Activated CD8-positive, alpha-beta memory T cell treated with anti-CD3 and anti-CD28 coated beads for 24 hours (primary cell): ENCODE data around the gene TLE6.
"Not testable (repeated sequence)": the region's sequence is repeated elsewhere in the genome, so short reads cannot be mapped to it uniquely, and the experiment has no call there.

Experiments used
- DNase-seq: peaks from one replicate; pipeline ENCODE4 v3.0.0-alpha.2; 2020

TLE6 gene

DNA sequence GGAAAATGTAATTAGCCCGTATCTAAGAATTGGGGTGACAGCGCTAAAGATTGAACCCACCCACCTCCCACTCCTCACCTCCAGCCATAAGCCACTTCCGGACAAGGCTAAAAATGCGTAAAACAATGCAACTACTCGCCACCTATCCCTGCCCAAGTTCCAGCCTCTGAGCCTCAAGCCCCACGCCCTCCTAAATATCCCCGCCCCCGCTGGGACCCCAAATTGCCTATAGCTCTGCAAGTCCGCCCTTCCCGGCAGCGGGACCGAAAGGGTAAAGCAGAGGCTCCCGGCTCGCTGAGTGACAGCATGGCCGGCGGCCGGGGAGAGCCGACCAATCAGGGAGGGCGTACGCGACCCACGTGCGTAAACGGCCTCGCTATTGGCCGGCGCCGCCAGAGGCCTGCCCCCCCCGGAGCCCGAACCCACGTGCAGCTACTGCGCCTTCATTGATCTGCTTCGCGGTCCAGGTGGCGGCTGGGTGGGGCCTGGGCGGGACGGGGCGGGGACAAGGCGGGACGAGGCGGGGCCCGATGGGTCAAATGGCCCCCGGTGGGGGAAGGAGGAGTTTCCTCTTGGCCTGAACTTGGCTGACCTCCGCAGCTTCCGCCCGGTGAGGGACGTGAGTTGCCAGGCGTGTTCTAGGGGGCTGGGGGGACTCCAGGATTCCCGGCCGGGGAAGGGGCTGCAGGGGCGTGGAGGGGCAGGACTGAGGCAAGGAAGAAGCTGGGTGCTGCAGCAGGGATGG, at the start of gene TLE6:
Gene TLE6 (plus strand): TSS at position 564 of the 745 bp plus-strand sequence. CDS start 670 bp downstream, outside the sequence.
- DNase-seq = peak; percentile 94

DNA sequence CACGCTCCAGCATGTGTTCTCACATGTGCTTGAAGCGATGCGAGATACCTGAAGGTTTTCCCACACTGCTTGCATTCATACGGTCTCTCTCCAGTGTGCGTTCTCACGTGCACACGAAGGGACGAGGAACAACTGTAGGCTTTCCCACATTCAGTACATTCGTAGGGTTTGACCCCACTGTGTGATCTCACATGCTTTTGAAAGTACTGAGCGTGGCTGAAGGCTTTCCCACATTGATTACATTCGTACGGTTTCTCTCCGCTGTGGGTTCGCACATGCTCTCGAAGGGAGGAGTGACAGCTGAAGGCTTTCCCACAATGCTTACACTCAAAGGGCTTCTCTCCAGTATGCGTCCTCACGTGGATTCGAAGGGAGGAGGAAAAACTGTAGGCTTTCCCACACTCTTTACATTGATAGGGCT, 43.9 kb upstream of the TLE6 start:
- no peak for DNase-seq

DNA sequence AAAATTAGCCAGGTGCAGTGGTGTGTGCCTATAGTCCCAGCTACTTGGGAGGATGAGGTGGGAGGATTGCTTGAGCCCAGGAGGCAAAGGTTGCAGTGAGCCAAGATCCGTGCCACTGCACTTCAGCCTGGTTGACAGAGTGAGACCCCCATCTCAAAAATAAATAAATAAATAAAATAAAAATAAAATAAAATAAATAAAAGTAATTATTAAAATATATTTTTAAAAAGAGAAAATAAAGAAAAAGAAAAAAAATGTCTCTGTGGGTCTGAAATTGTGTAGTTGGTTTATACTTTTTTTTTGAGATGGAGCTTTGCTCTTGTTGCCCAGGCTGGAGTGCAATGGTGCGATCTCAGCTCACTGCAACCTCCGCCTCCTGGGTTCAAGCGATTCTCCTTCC, 41.5 kb upstream of the TLE6 start:
- DNase-seq = not testable (repeated sequence)

DNA sequence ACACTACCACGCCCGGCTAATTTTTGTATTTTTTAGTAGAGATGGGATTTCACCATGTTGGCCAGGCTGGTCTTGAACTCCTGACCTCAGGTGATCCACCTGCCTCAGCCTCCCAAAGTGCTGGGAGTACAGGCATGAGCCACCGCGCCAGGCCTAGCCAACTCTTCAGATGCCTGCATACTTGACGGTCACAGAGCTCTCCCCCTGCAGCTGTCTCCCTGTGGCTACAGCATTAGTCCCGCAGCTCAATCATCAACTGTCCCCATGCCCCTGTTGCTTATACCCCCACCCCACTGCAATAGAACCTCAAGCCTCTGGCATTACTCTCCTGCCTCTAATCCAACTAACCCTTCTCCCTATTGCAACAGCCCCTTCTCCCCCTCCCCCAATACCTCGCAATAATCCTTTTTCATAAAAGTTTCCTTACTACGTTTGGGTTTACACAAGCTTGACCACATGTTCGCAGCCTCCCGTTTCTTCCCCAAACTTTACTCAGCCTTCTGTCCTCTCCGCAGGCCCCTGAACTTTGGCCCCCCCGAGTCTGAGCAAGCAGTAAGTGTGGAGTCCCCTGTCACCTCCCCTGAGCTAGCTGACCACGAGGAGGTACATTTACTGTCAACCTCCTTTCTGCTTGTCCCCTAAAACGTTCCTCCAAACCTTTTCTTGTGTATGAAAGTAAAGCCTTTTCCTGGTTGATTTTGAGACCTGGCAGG, 34.3 kb upstream of the TLE6 start:
- no peak for DNase-seq

DNA sequence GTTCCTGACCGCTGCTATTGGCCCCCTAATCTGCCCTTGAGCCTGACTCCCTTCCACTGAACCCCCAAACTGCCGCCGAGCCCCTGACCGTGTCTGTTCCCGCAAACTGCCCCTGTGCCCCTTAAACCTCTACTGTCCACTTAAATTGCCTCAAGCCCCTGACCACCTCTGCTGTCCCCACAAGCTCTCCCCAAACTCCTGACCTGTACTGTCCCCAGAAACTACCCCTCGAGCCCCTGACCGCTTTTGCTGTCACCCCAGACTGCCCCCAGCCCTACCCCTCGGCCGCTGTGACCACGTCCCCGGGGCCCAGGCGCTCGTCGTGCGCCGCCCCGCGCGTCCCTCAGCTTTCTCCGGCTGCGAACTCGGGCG, 33.0 kb upstream of the TLE6 start:
- DNase-seq = no peak

DNA sequence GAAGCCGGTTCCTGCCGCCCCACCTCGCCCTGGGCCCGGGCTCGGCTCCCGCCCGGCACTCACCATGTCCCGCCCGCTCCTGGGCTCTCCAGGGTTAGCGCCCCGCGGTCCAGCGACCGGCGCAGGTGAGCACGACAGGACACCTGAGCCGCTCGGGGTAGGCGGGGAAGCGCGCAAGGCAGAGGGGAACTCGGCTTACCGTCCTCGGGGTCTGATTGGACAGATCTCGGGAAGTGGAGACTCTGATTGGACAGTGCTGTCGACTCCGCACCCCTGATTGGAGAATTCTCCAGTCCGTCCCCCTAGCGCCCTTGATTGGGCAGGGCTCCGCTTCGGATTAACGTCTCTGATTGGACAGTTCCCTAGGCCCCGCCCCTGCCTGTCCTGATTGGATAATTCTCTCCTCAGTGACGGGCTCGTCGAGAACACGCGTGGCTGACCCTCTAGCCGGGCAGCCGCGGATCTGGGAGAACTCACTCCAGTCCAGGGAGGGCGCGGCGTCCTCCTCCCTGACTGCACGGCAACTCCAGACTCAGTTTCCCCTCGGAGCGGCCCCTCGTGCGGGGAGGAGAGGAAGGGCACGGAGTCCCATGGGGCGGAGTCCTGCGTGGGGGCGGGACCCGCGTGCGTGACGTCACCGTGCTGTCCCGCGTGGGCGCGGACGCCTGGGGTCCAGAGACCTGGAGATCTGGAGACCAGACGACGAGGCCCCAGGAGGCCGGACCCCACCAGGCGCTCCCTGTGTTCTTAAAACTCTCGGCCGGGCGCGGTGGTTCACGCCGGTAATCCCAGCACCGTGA, 32.4 kb upstream of the TLE6 start, which contains the start of gene ZNF77:
Gene ZNF77 (minus strand): TSS at position 197 of the 800 bp plus-strand sequence. CDS start 131 bp downstream, at position 66.
- DNase-seq = peak; percentile 100

DNA sequence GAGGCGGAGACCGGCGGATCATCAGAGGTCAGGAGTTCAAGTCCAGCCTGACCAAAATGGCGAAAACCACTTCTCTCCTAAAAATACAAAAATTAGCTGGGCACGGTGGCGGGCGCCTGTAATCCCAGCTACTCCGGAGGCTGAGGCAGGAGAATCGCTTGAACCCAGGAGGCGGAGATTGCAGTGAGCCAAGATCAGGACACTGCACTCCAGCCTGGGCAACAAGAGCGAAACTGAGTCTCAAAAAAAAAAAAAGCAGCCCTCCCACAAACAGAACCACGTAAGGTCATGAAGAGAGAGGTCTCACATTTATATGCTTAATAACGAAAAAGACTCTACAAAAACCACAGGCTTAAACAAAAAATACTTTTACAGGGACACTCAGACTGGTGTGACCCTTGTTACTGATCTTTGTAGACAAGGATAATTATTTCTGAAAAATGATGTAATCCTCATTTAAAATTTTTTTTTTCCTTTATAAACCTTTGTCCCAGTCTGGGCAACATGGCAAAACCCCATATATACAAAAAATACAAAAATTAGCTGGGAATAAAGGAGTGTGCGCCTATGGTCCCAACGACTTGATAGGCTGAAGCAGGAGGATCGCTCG, 31.7 kb upstream of the TLE6 start:
- DNase-seq = no peak

GRCh38 chr19:2949939-2950285, 27.5 kb upstream of the TLE6 start:
- no peak for DNase-seq

DNA sequence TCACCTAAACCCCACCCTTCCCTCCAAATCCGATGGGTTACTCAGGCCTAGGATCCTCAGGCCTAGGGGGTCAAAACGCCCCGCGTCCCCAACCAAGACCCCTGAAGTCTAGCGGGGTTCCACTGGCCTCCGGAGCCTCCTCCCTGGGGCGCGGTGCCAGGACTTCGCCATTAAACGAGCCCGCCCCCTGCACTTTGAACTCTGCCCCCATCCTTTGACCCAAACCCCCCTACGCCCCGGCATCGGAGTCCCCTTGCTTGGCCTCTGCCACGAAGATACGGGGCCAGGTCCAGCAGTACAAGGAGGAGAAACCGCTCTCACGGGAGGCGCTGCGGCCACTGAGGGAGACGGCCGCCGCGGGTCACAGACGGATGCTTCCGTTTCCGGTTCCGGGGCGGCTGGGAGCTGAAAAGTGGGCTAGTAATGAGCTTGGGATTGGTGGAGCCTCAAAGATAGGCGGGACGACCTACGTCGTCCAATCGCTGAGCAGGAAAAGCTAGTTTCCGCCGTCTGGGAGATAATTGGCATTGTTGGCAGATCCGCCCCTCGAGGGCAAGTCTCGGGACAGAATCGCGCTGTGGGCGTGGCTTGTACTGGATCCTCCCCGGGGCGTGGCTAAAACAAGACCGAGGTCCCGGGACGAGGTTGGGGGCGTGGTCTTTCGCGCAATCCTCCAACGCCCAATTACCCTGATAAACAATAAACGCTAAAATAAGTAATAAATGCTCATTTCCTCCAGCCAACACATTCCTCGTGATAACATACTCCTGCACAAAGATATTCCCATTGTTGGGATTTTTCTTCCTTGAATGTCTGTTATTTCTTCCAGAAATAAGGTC, 26.9 kb upstream of the TLE6 start:
- DNase-seq = peak; percentile 100

GRCh38 chr19:2952953-2953481, 24.3 kb upstream of the TLE6 start:
- no peak for DNase-seq

DNA sequence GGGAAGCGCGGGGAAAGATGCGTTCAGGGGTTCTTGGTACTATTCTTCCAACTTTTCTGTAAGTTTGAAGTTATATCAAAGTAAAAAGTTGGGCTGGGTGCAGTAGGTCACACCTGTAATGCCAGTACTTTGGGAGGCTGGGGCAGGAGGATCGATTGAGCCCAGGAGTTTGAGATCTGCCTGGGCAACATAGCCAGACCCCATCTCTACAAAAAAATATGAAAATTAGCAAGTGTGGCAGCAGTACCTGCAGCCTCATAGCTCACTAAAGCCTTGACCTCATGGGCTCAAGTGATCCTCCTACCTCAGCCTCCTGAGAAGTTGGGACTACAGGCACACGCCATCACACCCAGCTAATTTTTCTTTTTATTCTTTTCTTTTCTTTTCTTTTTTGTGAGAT, 20.2 kb upstream of the TLE6 start:
- DNase-seq = no peak

DNA sequence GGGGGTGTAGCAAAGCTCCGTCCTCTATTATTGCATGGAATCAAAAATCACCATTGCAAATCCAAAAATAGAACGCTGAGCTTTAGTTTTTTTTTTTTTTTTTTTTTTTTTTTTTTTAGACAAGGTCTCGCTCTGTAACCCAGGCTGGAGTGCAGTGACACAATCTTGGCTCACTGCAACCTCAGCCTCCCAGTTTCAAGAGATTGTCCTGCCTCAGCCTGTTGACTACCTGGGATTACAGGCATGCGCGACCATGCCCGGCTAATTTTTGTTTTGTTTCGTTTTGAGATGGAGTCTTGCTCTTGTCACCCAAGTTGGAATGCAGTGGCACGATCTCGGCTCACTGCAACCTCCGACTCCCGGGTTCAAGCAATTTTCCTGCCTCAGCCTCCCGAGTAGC, 17.2 kb upstream of the TLE6 start:
- no peak for DNase-seq

GRCh38 chr19:2962018-2962670, 15.2 kb upstream of the TLE6 start:
- DNase-seq = peak; percentile 66

GRCh38 chr19:2963122-2963521, 14.2 kb upstream of the TLE6 start:
- DNase-seq = no peak

DNA sequence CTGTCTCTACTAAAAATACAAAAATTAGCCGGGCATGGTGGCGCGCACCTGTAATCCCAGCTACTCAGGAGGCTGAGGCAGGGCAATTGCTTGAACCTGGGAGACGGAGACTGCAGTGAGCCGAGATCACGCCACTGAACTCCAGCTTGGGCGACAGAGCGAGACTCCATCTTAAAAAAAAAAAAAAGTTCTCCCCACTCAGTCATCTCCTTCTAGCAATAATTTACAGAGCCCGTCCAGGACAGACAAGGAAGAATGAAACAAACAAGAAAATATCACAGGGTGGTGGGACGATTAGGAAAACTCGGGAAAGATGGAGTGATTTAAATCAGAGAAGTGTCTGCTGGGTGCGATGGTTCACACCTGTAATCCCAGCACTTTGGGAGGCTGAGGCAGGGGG, 13.7 kb upstream of the TLE6 start:
- DNase-seq = not testable (repeated sequence)

- no peak for DNase-seq
These were observed 12.5 kb upstream of the TLE6 start for GRCh38 chr19:2964874-2965273.

DNA sequence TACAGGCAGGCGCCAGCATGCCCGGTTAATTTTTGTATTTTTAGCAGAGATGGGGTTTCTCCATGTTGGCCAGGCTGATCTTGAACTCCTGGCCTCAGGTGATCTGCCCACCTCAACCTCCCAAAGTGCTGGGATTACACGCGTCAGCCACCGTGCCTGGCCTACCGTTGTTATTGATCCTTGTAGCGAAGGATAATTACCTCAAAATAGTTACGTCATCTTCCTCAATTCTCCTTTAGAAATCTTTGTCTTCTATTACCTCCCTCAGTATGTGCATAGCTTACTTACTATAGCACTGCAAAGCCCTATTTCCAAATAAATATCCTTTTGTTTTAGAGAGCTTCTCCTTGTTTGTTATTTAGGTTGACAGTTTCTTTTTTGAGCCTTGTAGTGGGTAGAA, 9.4 kb upstream of the TLE6 start:
- DNase-seq = no peak

GRCh38 chr19:2969104-2969504, 8.3 kb upstream of the TLE6 start:
- no peak for DNase-seq

DNA sequence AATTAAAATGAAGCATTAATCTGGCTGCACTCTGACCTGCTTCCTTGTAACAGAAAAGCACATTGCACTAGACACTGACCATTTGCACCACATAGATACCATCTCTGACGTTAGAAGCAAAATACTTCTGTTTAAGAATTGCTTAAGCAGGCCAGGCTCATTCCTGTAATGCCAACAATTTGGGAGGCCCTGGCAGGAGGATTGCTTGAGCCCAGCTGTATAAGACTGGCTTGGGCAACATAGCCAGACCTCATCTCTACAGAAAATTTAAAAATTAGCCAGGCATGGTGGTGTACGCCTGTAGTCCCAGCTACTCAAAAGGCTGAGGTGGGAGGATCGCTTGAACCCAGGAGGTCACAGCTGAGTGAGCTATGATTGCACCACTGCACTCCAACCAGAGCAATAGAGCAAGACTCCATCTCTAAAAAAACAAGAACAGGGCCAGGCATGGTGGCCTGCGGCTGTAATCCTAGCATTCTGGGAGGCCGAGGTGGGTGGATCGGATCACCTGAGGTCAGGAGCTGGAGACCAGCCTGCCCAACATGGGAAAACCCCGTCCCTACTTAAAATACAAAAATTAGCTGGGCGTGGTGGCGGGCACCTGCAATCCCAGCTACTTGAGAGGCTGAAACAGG, 7.0 kb upstream of the TLE6 start:
- no peak for DNase-seq

DNA sequence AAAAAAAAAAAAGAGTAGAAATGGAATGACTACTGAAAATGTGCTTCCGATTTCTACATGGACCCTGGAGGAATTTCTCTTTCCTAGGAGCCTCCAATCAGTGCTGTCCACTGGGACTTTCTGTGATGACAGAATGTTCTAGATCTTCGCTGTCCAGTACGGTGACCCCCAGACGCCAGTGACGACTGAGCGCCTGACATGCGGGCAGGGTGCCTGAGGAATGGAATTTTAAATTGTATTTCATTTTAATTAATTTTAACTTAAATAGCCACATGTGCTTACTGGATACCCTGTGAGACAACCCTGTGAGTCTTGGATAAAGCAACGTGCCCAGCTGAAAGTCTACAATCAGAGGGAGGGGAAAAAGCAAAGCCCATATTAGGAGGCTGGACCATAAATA, 4.1 kb upstream of the TLE6 start:
- DNase-seq = no peak
